Measurements from ENCODE around the gene KDM5A.

Gene KDM5A

DNA sequence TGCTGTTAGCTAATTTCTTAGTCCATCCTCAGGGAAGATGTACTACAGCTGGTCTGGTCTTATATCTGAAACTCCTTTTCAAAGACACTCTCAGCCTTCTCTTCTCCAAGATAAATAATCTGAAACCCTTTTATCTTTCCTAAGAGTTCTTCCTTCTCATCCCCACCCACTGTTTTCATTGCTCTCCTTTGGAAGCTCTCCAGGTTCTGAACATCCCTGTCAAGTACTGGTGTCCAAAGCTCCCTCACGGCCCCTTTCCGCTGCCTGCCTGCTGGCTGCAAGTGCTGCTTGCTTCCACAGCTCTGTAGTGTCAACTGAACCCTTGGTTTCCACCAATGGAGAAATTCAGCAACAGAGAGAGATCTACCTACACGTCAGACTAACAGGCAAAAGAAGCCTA is 119.9 kb downstream of the KDM5A start:
- DNase-seq (ENCODE audit: low read depth, low spot score) = no peak

DNA sequence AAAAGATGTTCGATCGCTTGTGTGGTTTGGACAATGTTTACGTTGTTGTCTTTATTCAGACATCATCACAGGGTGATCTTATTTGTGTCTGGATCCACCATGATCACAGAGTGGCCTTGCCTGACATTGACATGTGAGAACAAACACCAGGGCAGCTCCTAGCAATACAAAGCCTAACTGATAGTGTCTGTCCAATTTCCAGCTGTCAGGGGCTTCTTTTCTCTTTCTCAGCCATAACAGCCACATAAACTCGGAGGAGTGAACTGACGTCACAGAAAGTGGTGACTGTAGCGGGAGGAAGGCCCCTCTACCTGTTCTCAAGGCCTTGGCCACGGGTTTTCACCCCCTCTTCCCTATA is 120.7 kb downstream of the KDM5A start:
- no peak for DNase-seq (ENCODE audit: low read depth, low spot score)
- no peaks in the 10 kb centered on the region for H3K36me3 ChIP-seq (ENCODE audit: insufficient read depth, low read length)
- H3K9me3 ChIP-seq (ENCODE audit: low read depth, low read length) = no peaks in the 10 kb centered on the region
- no peak overlapping the region for H3K9ac ChIP-seq (ENCODE audit: insufficient read length)
- no peak overlapping the region for H3K27ac ChIP-seq
- TF ChIP-seq POLR2AphosphoS5 (IDR thresholded peaks at IDR 0.05; ENCODE audit: borderline replicate concordance, low read depth, low read length) = no peak
- TF ChIP-seq EZH2 (IDR thresholded peaks at IDR 0.05) = no peak
- H3K4me3 ChIP-seq = no peak overlapping the region

More for the DNA sequence above, 119.9 kb downstream of the KDM5A start:
- no peak overlapping the region for H3K27ac ChIP-seq
- no peak for TF ChIP-seq EZH2 (IDR thresholded peaks at IDR 0.05)
- no peak for TF ChIP-seq POLR2AphosphoS5 (IDR thresholded peaks at IDR 0.05; ENCODE audit: borderline replicate concordance, low read depth, low read length)
- no peak for TF ChIP-seq FOXP2 (optimal IDR thresholded peaks at IDR 0.05; ENCODE audit: control extremely low read depth, extremely low read length, insufficient read depth)
- H3K9me3 ChIP-seq (ENCODE audit: low read depth, low read length) = no peaks in the 10 kb centered on the region
- H3K36me3 ChIP-seq (ENCODE audit: insufficient read depth, low read length) = no peaks in the 10 kb centered on the region
- H3K4me3 ChIP-seq = no peak overlapping the region
- no peak overlapping the region for H3K9ac ChIP-seq (ENCODE audit: insufficient read length)

DNA sequence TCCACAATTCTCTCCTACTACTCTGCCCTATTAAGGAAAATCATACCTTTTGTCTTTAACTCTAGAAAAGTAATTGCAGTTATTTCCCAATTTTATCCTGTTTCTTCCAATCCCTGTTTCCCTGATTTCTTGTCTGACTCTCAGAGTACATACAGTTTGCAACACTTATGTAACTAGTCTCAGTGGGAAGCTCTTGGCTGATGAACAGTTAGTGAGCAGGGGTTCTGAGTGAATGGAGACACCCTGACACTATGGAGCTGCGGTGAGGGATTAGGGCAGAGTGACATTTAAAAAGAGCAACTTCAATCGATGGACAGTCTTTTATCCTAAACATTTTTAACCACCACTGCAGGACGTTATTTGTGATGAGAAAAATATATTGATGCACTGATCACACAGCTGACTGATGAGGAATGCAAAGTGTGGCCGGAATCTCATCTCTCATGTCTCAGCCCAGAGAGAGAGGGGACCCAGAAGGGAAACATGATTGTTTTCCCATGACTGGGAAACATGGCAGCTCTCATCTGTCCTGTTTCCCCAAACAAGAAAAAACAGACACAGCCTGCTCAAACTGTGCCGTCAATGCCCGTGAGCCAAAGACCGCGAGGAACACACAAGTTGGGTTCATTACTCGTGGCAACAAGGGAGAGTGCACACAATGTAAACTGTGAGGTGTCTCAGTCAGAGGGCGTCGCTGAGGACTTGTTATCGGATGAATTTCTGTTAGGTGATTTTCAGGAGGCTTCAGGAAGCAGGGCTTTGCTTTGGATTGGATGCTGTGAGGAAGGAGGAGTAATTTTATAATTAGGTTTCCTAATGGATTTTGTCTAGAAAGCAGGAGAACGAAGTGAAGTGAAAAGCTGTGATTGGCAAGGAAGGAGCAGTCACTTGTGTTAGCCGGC is 121.3 kb downstream of the KDM5A start:
- Histone ChIP-seq H3K27ac (no peak overlapping the region), H3K9me3 (ENCODE audit: low read depth, low read length) (no peaks in the 10 kb centered on the region), H3K9ac (ENCODE audit: insufficient read length) (no peak overlapping the region), H3K4me3 (no peak overlapping the region), H3K36me3 (ENCODE audit: insufficient read depth, low read length) (no peaks in the 10 kb centered on the region)
- TF ChIP-seq POLR2AphosphoS5 (IDR thresholded peaks at IDR 0.05; ENCODE audit: borderline replicate concordance, low read depth, low read length) (no peak), EZH2 (IDR thresholded peaks at IDR 0.05) (no peak), FOXP2 (optimal IDR thresholded peaks at IDR 0.05; ENCODE audit: control extremely low read depth, extremely low read length, insufficient read depth) (no peak)
- no peak for DNase-seq (ENCODE audit: low read depth, low spot score)

DNA sequence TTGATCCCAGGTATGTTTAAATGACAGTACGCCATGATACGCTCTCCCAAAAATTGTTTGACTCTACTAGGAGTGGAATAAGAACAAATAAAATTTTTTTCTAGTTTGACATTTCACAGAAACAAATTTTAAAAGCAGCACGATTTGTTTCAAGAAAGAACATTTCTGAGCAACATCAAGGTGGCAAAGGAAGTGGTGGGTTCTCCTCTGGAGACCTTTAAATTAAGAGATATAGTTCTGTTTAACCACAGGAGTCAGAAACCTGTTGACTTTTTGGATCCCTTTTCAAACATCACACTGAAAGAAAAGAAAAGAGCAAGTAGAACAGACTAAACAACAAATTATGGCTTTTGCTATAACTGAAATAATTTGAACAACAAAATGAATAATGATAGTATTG is 124.0 kb downstream of the KDM5A start:
- Histone ChIP-seq H3K9me3 (ENCODE audit: low read depth, low read length) (no peaks in the 10 kb centered on the region), H3K27ac (no peak overlapping the region), H3K36me3 (ENCODE audit: insufficient read depth, low read length) (no peaks in the 10 kb centered on the region), H3K9ac (ENCODE audit: insufficient read length) (no peak overlapping the region), H3K4me3 (no peak overlapping the region)
- no peak for TF ChIP-seq POLR2AphosphoS5 (IDR thresholded peaks at IDR 0.05; ENCODE audit: borderline replicate concordance, low read depth, low read length)
- no peak for TF ChIP-seq EZH2 (IDR thresholded peaks at IDR 0.05)
- no peak for TF ChIP-seq FOXP2 (optimal IDR thresholded peaks at IDR 0.05; ENCODE audit: control extremely low read depth, extremely low read length, insufficient read depth)
- DNase-seq (ENCODE audit: low read depth, low spot score) = no peak

DNA sequence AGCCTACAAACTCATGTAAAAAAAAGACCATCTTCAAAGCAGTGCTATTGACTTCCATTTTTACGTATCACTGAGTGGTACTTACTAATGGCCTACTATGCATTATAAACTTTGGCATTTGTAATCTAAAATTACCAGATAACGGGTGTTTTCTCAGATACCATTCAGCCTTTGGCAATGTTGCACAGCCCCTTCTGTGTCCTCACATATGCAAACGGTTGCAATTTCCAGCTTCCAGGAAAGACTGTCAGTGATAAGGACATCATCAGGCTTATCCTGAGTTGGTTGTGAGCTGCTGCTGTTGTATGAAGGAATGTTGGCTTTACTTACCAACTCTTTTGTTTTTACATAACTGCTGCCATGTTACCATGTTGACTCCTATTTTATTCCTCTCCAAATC is 124.9 kb downstream of the KDM5A start:
- Histone ChIP-seq H3K9me3 (ENCODE audit: low read depth, low read length) (no peaks in the 10 kb centered on the region), H3K27ac (no peak overlapping the region), H3K9ac (ENCODE audit: insufficient read length) (no peak overlapping the region), H3K4me3 (no peak overlapping the region), H3K36me3 (ENCODE audit: insufficient read depth, low read length) (no peaks in the 10 kb centered on the region)
- no peak for DNase-seq (ENCODE audit: low read depth, low spot score)
- TF ChIP-seq FOXP2 (optimal IDR thresholded peaks at IDR 0.05; ENCODE audit: control extremely low read depth, extremely low read length, insufficient read depth) (no peak), EZH2 (IDR thresholded peaks at IDR 0.05) (no peak), POLR2AphosphoS5 (IDR thresholded peaks at IDR 0.05; ENCODE audit: borderline replicate concordance, low read depth, low read length) (no peak)

DNA sequence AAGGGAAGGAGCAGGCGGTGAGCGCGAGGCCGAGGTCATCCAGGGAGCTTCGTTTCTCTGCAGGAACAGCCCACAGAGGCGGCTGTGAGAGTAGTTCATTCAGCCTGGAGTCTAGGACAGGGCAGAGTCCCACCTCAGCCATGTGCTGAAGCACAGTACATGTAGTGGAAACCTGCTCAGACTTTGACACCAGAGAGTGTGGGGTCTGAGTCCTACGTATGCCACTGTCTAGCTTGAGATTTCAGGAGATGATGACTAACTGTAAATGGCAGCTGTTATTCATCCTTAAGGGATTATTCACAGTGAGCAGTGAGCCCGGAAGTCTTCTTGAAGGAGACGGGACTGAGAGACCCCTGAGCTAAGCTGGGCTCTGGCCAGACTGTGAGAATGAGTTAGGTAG is 125.5 kb downstream of the KDM5A start:
- Histone ChIP-seq H3K4me3 (no peak overlapping the region), H3K9ac (ENCODE audit: insufficient read length) (no peak overlapping the region), H3K36me3 (ENCODE audit: insufficient read depth, low read length) (no peaks in the 10 kb centered on the region), H3K27ac (no peak overlapping the region), H3K9me3 (ENCODE audit: low read depth, low read length) (no peaks in the 10 kb centered on the region)
- no peak for DNase-seq (ENCODE audit: low read depth, low spot score)
- TF ChIP-seq FOXP2 (optimal IDR thresholded peaks at IDR 0.05; ENCODE audit: control extremely low read depth, extremely low read length, insufficient read depth) (no peak), EZH2 (IDR thresholded peaks at IDR 0.05) (no peak), POLR2AphosphoS5 (IDR thresholded peaks at IDR 0.05; ENCODE audit: borderline replicate concordance, low read depth, low read length) (no peak)

DNA sequence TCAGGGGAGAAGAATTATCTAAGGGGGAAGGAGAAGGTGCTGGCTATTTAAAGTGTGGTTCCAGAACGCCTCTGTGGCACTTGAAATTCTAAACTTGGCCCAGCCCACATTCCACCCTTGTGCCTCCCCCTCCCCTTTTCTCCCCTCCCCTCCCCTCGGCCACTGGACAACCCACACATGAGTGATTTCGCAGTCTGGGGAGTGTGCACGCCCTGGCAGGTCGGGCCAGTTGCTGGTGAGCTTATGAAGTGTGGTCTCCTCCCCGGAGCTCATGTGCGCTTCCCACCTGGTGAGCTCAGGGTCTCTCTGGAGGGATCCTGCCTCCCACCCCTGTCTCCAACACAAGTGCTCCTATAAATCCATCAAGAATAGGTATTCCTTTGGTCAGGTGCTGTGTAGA is 126.3 kb downstream of the KDM5A start, which contains the start of gene SLC6A13:
Gene SLC6A13 (minus strand): TSS at position 20 of the 400 bp plus-strand sequence. CDS start 2,784 bp downstream, outside the sequence.
- no peak within 1 kb of the TSS for H3K27ac ChIP-seq
- H3K9ac ChIP-seq (ENCODE audit: insufficient read length) = no peak within 1 kb of the TSS
- no peaks in the 10 kb centered on the region for H3K36me3 ChIP-seq (ENCODE audit: insufficient read depth, low read length)
- no peak for TF ChIP-seq POLR2AphosphoS5 (IDR thresholded peaks at IDR 0.05; ENCODE audit: borderline replicate concordance, low read depth, low read length)
- TF ChIP-seq FOXP2 (optimal IDR thresholded peaks at IDR 0.05; ENCODE audit: control extremely low read depth, extremely low read length, insufficient read depth) = no peak
- TF ChIP-seq EZH2 (IDR thresholded peaks at IDR 0.05) = no peak
- no peak for DNase-seq (ENCODE audit: low read depth, low spot score)
- no peak within 1 kb of the TSS for H3K4me3 ChIP-seq
- H3K9me3 ChIP-seq (ENCODE audit: low read depth, low read length) = no peaks in the 10 kb centered on the region

DNA sequence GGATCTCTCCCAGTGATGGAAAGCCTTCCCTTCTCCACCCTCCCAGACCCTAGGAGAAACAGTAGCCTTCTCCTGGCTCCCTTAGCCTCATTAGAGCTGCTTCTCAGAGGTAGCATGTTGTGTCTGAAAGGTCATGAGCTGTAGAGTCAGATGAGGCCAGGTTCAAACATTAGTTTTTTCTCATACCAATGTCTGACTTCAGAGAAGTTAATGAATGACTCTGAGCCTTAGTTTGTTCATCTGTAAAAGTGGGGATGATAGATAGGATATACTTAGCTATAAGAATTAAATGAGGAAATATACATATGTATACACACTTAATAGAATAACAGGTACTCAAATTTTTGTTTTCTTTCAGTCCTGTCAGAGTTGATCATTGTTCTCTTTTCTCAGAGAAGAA is 127.0 kb downstream of the KDM5A start:
- H3K36me3 ChIP-seq (ENCODE audit: insufficient read depth, low read length) = no peaks in the 10 kb centered on the region
- TF ChIP-seq EZH2 (IDR thresholded peaks at IDR 0.05) (no peak), FOXP2 (optimal IDR thresholded peaks at IDR 0.05; ENCODE audit: control extremely low read depth, extremely low read length, insufficient read depth) (no peak), POLR2AphosphoS5 (IDR thresholded peaks at IDR 0.05; ENCODE audit: borderline replicate concordance, low read depth, low read length) (no peak)
- H3K9ac ChIP-seq (ENCODE audit: insufficient read length) = no peak overlapping the region
- H3K27ac ChIP-seq = no peak overlapping the region
- no peak overlapping the region for H3K4me3 ChIP-seq
- no peak for DNase-seq (ENCODE audit: low read depth, low spot score)
- H3K9me3 ChIP-seq (ENCODE audit: low read depth, low read length) = no peaks in the 10 kb centered on the region

All from SK-N-MC (cell line).